Keratinocyte (primary cell): ENCODE measurements around the gene TNFSF11. TPM values are rescaled to one million over a fixed set of nuclear protein-coding genes. Genes with fewer than 3 reads are reported as not detected.

Experiments used
- DNase-seq: peaks from one replicate; pipeline ENCODE4 v3.0.0-alpha.2; 2011; ENCODE audit warnings: low read depth, missing footprints, low spot score
- FAIRE-seq: peaks from 2 replicates; lab custom pipeline; 2011; peaks lifted over from hg19 to GRCh38; lab: Jason Lieb, UNC
- H2AFZ ChIP-seq: 2 replicates; pipeline ENCODE4 v1.6.0; 2012; ENCODE audit warnings: low read length, control low read depth, inconsistent platforms; ENCODE audit not compliant: control insufficient read depth
- H3K27ac ChIP-seq: 2 replicates; pipeline ENCODE4 v1.5.1; 2011; ENCODE audit warnings: low read length; ENCODE audit not compliant: control insufficient read depth, insufficient read depth
- H3K27me3 ChIP-seq: 3 replicates; pipeline ENCODE4 v1.6.0; 2011; ENCODE audit warnings: low read length; ENCODE audit not compliant: control insufficient read depth, insufficient read depth; ENCODE audit errors: extremely low read depth
- H3K36me3 ChIP-seq, 2 experiments: 2 replicates in 1 of 2; 3 replicates in 1 of 2; pipeline ENCODE4 v1.5.1; 2011; ENCODE audit warnings: low read length in 2 of 2, mild to moderate bottlenecking in 1 of 2; ENCODE audit not compliant: control insufficient read depth in 2 of 2, insufficient read depth in 2 of 2; ENCODE audit errors: extremely low read depth in 1 of 2
- H3K4me1 ChIP-seq: 3 replicates; pipeline ENCODE4 v1.5.1; 2011; ENCODE audit warnings: low read length; ENCODE audit not compliant: control insufficient read depth, insufficient read depth; ENCODE audit errors: extremely low read depth
- H3K4me2 ChIP-seq: 3 replicates; pipeline ENCODE4 v1.6.0; 2011; ENCODE audit warnings: low read depth, low read length; ENCODE audit not compliant: control insufficient read depth, insufficient read depth; ENCODE audit errors: extremely low read depth
- H3K4me3 ChIP-seq, 3 experiments: fragments of 200-600 bp in 1 of 3; sonication (generic) in 1 of 3; 2 replicates in 2 of 3; 3 replicates in 1 of 3; pipeline ENCODE4 v1.5.1; 2011 to 2016; ENCODE audit warnings: low read length in 3 of 3, mild to moderate bottlenecking in 3 of 3, control low read depth in 2 of 3, inconsistent platforms in 1 of 3, low read depth in 1 of 3, mixed read lengths in 1 of 3, mixed run types in 1 of 3, moderate library complexity in 1 of 3; ENCODE audit not compliant: control insufficient read depth in 2 of 3, insufficient read depth in 2 of 3; ENCODE audit errors: extremely low read depth in 1 of 3
- H3K79me2 ChIP-seq: 2 replicates; pipeline ENCODE4 v1.6.0; 2012; ENCODE audit warnings: low read length; ENCODE audit not compliant: control insufficient read depth, insufficient read depth
- H3K9ac ChIP-seq: 3 replicates; pipeline ENCODE4 v1.6.0; 2011; ENCODE audit warnings: low read length; ENCODE audit not compliant: control insufficient read depth, insufficient read depth; ENCODE audit errors: extremely low read depth
- H3K9me1 ChIP-seq: 3 replicates; pipeline ENCODE4 v1.6.0; 2011; ENCODE audit warnings: low read length; ENCODE audit not compliant: control insufficient read depth, insufficient read depth; ENCODE audit errors: extremely low read depth
- H3K9me3 ChIP-seq: 2 replicates; pipeline ENCODE4 v1.5.1; 2012; ENCODE audit warnings: low read depth, low read length; ENCODE audit not compliant: control insufficient read depth
- H4K20me1 ChIP-seq: 3 replicates; pipeline ENCODE4 v1.6.0; 2011; ENCODE audit warnings: low read length; ENCODE audit not compliant: control insufficient read depth, insufficient read depth; ENCODE audit errors: extremely low read depth
- EZH2 ChIP-seq: IDR thresholded peaks from one replicate; pipeline ENCODE4 v1.6.1; 2012; ENCODE audit warnings: inconsistent platforms, mild to moderate bottlenecking, low read length, moderate library complexity
- dilution Hi-C: fragments of 300-500 bp; cut with MboI; formaldehyde crosslinking; loops from one replicate; pipeline ENCODE4 v1.7.0; 2020; ENCODE audit warnings: low sequenced_read_pairs; ENCODE audit not compliant: extremely low pct_ligation_motif_present
- polyA plus RNA-seq, 5 experiments: library from polyadenylated mRNA; depleted of rRNA in 3 of 5; stranded (reverse) in 3 of 5; stranded (forward) in 1 of 5; unstranded in 1 of 5; fragments of >200 nt; gene quantifications; 1 replicate in 1 of 5; 2 replicates in 3 of 5; 3 replicates in 1 of 5; pipeline versions ENCODE4 v1.2.1 to v1.2.3, GENCODE V29; 2011 to 2012; ENCODE audit warnings: missing spikeins in 2 of 5, low read depth in 1 of 5, low replicate concordance in 1 of 5
- TF ChIP-seq, protein P1 (sequence below), 3 experiments: IDR thresholded peaks in 1 of 3; conservative IDR thresholded peaks in 1 of 3; optimal IDR thresholded peaks in 1 of 3; 2 replicates in 2 of 3; 3 replicates in 1 of 3; pipeline versions ENCODE3 to v1.5.1; 2011; ENCODE audit warnings: low read length in 3 of 3, mild to moderate bottlenecking in 3 of 3, moderate library complexity in 2 of 3, control low read depth in 1 of 3, inconsistent platforms in 1 of 3; ENCODE audit not compliant: insufficient read depth in 2 of 3; ENCODE audit errors: extremely low read depth in 1 of 3

Gene TNFSF11
- polyA plus RNA-seq, 1 donor (not counting 4 experiments of a cell fraction or from before 2014, with no cell fraction given) = not detected

DNA sequence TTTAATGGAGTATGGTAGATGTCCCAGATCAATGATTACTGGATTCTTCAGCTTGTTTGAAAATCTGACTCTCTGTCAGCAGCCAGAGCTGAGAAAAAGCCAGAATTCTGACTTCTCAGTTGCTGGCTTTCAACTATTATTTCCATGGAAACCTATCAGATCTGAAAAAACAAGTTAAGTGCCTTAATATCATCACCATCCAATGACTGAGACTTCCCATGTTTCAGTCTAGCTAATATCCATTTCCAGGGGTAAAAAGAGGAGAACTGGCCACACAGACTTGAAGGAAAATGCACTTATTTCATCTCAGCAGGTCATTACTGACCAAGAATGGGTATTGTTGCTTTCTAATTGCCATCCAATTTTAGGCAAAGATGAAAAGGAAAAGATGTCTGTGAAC, 75.2 kb downstream of the TNFSF11 start:
- H3K9me3 ChIP-seq = no peaks in the 10 kb centered on the region
- H3K4me2 ChIP-seq = no peak overlapping the region
- TF ChIP-seq, protein P1, sequence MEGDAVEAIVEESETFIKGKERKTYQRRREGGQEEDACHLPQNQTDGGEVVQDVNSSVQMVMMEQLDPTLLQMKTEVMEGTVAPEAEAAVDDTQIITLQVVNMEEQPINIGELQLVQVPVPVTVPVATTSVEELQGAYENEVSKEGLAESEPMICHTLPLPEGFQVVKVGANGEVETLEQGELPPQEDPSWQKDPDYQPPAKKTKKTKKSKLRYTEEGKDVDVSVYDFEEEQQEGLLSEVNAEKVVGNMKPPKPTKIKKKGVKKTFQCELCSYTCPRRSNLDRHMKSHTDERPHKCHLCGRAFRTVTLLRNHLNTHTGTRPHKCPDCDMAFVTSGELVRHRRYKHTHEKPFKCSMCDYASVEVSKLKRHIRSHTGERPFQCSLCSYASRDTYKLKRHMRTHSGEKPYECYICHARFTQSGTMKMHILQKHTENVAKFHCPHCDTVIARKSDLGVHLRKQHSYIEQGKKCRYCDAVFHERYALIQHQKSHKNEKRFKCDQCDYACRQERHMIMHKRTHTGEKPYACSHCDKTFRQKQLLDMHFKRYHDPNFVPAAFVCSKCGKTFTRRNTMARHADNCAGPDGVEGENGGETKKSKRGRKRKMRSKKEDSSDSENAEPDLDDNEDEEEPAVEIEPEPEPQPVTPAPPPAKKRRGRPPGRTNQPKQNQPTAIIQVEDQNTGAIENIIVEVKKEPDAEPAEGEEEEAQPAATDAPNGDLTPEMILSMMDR (optimal IDR thresholded peaks at IDR 0.05 in 1 of 3, IDR thresholded peaks at IDR 0.05 in 1 of 3, conservative IDR thresholded peaks at IDR 0.05 in 1 of 3; ENCODE audit: extremely low read depth in 1 of 3, insufficient read depth in 2 of 3, low read length in 3 of 3) = no peak
- TF ChIP-seq EZH2 = no peak
- no peak overlapping the region for H3K4me3 ChIP-seq
- peaks cover 13% of the 10 kb centered on the region for H3K27me3 ChIP-seq
- H4K20me1 ChIP-seq = no peaks in the 10 kb centered on the region
- dilution Hi-C loops = no loop called here
- no peaks in the 10 kb centered on the region for H3K36me3 ChIP-seq
- no peaks in the 10 kb centered on the region for H3K4me1 ChIP-seq
- H3K79me2 ChIP-seq = no peaks in the 10 kb centered on the region
- H3K9ac ChIP-seq = no peak overlapping the region
- no peak overlapping the region for H3K27ac ChIP-seq
- DNase-seq = no peak
- no peaks in the 10 kb centered on the region for H3K9me1 ChIP-seq
- no peak overlapping the region for H2AFZ ChIP-seq
- FAIRE-seq = no peak

DNA sequence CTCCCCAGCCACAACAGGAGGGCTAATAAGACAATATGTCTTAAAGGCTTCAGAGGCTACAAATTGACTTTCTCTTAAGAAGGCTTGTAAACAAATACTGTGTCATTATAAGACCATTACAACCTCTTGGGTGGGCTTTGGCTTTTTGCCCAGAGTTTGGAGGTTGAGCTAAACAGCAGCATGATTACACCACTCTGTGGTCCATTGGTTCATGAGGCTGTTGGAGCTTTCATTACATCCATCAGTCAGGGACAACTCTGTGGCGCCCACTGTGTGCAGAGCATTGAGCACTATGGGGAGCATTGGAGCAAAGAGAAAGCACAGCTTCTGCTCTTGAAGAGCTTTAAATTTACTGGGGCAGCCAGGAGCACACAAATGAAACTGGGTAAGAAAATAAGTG, 75.9 kb downstream of the TNFSF11 start:
- no peaks in the 10 kb centered on the region for H3K36me3 ChIP-seq
- H3K9ac ChIP-seq = no peak overlapping the region
- no peak overlapping the region for H2AFZ ChIP-seq
- H4K20me1 ChIP-seq = no peaks in the 10 kb centered on the region
- H3K9me3 ChIP-seq = no peaks in the 10 kb centered on the region
- no peaks in the 10 kb centered on the region for H3K79me2 ChIP-seq
- H3K4me1 ChIP-seq = no peaks in the 10 kb centered on the region
- no peaks in the 10 kb centered on the region for H3K9me1 ChIP-seq
- no peak overlapping the region for H3K4me2 ChIP-seq
- H3K4me3 ChIP-seq = no peak overlapping the region
- FAIRE-seq (no peak), DNase-seq (no peak)
- dilution Hi-C loops = no loop called here
- no peak overlapping the region for H3K27ac ChIP-seq
- TF ChIP-seq EZH2 = no peak
- TF ChIP-seq, protein P1 (optimal IDR thresholded peaks at IDR 0.05 in 1 of 3, IDR thresholded peaks at IDR 0.05 in 1 of 3, conservative IDR thresholded peaks at IDR 0.05 in 1 of 3; ENCODE audit: extremely low read depth in 1 of 3, insufficient read depth in 2 of 3, low read length in 3 of 3) = no peak
- H3K27me3 ChIP-seq = peaks cover 14% of the 10 kb centered on the region
